ENCODE measurements around the gene TRIAP1.
A peak's percentile ranks its signal among the peaks of the same experiment; 100 is the strongest.

TRIAP1 gene

DNA sequence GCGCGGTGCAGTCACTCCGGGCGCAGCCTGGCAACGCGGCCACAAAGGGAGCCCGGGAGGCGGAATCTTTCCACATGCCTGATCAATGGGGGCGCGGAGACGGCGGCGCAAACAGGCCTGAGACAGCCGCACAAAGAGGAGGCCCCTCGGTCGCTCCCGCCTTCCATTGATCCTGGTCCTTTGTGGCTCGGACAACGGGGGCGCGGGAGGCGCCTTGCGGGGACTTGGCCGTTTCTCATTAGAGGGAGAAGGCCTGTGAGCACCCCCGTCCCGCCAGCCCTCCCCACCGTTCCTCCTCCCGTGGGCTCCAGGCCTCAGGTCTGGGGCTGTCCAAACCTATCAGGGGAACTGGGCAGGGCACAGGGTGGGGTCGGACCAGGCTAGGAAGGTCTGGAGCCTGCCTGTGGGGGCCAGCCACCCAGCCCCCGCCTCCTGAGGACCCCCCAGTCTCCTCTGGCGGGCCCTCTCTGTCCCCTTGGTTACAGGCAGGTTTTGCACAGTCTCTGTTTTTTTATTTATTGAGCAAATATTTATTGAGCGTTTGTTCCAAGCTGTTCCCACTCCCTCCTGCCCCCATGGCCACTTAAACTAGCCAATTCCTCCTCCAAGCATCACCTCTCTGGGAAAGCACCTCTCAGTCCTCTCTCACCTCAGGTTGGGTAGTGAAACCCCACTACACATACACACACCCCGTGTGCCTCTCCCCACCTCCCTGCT, 48.2 kb downstream of the TRIAP1 start:
- H3K27ac ChIP-seq, result peak overlapping the region; percentile 97
- TF ChIP-seq ZFX (IDR thresholded peaks at IDR 0.05; ENCODE audit: borderline replicate concordance), result no peak
- TF ChIP-seq, protein P1, sequence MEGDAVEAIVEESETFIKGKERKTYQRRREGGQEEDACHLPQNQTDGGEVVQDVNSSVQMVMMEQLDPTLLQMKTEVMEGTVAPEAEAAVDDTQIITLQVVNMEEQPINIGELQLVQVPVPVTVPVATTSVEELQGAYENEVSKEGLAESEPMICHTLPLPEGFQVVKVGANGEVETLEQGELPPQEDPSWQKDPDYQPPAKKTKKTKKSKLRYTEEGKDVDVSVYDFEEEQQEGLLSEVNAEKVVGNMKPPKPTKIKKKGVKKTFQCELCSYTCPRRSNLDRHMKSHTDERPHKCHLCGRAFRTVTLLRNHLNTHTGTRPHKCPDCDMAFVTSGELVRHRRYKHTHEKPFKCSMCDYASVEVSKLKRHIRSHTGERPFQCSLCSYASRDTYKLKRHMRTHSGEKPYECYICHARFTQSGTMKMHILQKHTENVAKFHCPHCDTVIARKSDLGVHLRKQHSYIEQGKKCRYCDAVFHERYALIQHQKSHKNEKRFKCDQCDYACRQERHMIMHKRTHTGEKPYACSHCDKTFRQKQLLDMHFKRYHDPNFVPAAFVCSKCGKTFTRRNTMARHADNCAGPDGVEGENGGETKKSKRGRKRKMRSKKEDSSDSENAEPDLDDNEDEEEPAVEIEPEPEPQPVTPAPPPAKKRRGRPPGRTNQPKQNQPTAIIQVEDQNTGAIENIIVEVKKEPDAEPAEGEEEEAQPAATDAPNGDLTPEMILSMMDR (IDR thresholded peaks at IDR 0.05), result no peak

DNA sequence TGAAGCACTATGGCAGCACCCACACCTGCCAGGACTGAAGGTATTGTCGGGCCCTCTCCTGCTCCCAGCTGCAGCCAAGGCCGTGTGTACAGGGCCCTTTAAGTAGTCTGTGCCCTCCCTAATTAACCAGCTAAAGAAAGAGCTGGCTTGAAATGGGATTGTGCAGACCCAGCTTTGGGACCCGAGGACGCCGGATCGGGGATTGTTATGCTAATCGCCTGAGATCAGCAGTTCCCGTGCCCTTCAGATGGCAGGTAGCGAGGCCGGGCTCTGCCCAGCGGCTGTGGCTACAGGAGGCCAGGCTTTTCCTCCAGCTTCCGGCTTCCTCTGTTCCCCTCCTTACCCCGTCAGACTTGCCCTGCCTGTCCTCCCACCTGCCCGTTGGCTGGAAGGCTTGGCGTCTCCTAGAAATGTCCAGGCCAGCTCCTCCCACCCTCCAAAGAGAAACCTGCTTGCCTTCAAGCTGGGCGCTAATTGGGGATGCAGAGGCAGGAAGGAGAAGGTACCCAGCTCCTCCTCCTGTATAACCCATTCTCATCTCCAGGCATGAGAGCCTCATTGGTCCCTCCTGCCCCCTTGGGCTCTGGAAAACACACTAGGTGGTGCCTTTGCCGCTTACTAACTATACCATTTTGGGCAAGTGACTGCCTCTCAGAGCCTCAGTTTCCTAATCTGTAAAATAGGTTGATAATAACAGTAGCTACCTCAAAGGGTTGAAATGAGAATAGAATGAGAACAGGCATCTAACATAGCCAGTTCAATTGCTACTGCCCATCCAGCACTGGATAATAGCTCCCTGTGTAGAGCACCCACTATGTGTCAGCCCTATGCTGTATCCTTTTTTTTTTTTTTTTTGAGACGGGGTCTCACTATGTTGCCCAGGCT, 51.5 kb downstream of the TRIAP1 start:
- H3K27ac ChIP-seq, result peak overlapping the region; percentile 97

More for the DNA sequence above, 51.5 kb downstream of the TRIAP1 start:
- TF ChIP-seq, protein P1 (IDR thresholded peaks at IDR 0.05), result no peak
- TF ChIP-seq ZFX (IDR thresholded peaks at IDR 0.05; ENCODE audit: borderline replicate concordance), result no peak

All from 22Rv1 (cell line).